GM12865 (cell line): Measurements from ENCODE around the gene KCTD19.
A peak's percentile ranks its signal among the peaks of the same experiment; 100 is the strongest.

Source experiments
- DNase-seq: peaks from one replicate; pipeline ENCODE4 v3.0.0; 2010; ENCODE audit warnings: low read depth
- H3K4me3 ChIP-seq: 2 replicates; pipeline ENCODE4 v1.5.1; 2011; ENCODE audit warnings: mild to moderate bottlenecking, low read depth, low read length, control low read depth
- CTCF ChIP-seq: IDR thresholded peaks from 2 replicates; pipeline ENCODE4 v1.5.1; 2011; ENCODE audit warnings: low read length, control low read depth, low read depth, inconsistent platforms; ENCODE audit not compliant: insufficient read depth; ENCODE audit errors: missing control alignments

The KCTD19 gene

GRCh38 chr16:67249178-67250044 lies 77.1 kb downstream of the KCTD19 start:
- DNase-seq: no peak
- no peak for TF ChIP-seq CTCF
- H3K4me3 ChIP-seq: peak overlapping the region; percentile 86

GRCh38 chr16:67248401-67249177 lies 78.0 kb downstream of the KCTD19 start, which contains the start of gene SLC9A5:
TSS of gene SLC9A5 (plus strand) at chr16:67248979. CDS start at chr16:67249015, 36 bp downstream.
- no peak for TF ChIP-seq CTCF
- DNase-seq: peak; percentile 54
- peak within 1 kb of the TSS; percentile 86 for H3K4me3 ChIP-seq

- no peak for TF ChIP-seq CTCF
- DNase-seq: no peak
- H3K4me3 ChIP-seq: peak overlapping the region; percentile 86
Measured at GRCh38 chr16:67248073-67248400, 78.5 kb downstream of the KCTD19 start.

GRCh38 chr16:67247192-67248072 lies 79.1 kb downstream of the KCTD19 start, which contains the start of gene FHOD1:
TSS of gene FHOD1 (minus strand) at chr16:67247481. CDS start at chr16:67247410, 71 bp downstream.
- peak within 1 kb of the TSS; percentile 86 for H3K4me3 ChIP-seq
- no peak for TF ChIP-seq CTCF
- DNase-seq: peak; percentile 98

GRCh38 chr16:67246756-67247191 lies 79.8 kb downstream of the KCTD19 start:
- DNase-seq: no peak
- TF ChIP-seq CTCF: peak; percentile 5
- peak overlapping the region; percentile 86 for H3K4me3 ChIP-seq

GRCh38 chr16:67246081-67246755 lies 80.3 kb downstream of the KCTD19 start:
- TF ChIP-seq CTCF: peak; percentile 40
- H3K4me3 ChIP-seq: peak overlapping the region; percentile 86
- DNase-seq: peak; percentile 87
